NCI-H526 (cell line): ENCODE results near the gene C20orf173.
"Not testable (repeated sequence)": the region's sequence is repeated elsewhere in the genome, so short reads cannot be mapped to it uniquely, and the experiment has no call there.

ENCODE experiments used
- DNase-seq, 2 experiments: peaks; one replicate each; lab custom pipeline; 2025; lab: John Stamatoyannopoulos, UW

Gene C20orf173, protein sequence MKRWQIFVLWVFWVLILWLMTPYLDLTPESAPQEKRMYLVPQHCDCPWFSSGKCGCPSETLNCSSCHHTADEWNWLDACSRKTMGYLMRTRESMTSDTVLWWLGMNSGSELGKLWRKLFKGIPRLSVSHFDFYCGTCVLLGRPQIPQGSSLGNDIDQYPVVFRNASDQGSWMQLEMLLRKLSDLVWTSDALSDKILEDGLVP

DNA sequence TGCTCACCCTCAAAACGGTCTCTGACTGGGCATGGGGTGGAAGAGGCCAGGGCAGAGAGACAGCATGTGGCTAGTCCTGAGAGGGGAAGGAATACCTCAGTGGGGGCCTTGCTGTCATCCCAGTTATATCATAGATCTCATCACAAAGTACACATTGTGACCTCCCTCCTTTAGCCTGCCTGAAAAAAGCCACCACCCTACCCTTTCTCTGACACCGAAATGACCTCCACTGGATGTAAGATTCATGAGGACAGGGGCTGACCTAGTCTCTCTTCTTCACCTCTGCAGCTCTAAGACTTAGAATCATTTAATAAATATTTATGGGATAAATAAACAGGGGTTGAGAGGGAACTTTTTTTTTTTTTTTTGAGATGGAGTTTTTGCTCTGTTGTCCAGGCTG lies at the start of gene C20orf173:
TSS of gene C20orf173 (minus strand) at position 101 of the 400 bp plus-strand sequence. CDS start 279 bp downstream, outside the sequence.
- DNase-seq = no peak

DNA sequence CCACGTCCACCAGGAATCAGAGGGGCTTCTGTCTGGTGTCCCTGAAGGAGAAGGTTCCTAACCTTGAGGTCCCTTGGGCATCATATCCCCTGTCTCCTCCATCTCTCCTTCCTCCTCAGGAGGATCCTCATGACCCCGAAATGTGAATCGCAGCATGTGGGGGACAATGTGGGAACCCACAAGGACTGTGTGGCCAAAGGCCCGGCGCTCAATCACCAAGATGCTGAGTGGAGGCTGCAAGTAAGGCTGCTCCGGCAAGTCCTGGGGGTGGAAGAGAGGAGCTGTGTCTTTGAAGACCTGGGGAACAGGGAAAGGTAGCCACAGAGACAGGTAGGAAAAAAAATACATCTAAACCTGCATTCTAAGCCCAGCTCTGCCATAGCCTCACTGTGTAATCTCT lies 49.7 kb upstream of the C20orf173 start:
- DNase-seq = no peak

DNA sequence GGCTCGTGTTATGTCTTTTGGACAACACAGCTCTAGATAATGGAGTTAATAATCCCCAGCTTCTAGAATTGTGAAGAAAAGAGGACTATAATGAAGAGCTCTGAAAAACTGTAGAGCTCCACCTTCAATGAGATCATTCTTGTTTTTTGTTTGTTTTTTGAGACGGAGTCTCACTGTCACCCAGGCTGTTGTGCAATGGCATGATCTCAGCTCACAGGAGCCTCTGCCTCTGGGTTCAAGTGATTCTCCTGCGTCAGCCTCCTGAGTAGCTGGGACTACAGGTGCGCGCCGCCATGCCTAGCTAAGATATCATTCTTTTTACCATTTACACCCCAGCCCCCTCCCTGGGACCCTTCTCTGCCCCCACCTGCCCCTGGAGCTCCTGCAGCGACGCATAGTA lies 49.0 kb upstream of the C20orf173 start:
- no peak for DNase-seq

DNA sequence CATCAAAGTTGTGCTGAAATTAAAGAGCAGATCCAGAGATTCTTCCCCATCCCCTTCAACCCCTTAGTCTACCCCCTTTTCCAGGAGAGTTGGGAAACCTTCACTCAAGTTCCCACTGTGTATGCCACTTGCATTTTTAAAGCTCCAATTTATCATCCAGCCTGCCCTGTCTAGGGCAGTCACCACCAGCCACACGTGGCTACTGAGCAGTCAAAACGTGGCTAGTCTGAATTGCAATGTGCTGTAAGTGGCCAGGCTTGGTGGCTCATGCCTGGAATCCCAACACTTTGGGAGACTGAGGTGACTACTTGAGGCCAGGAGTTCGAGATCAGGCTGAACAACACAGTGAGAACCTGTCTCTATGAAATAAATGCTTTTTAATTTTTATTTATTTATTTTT lies 47.4 kb upstream of the C20orf173 start:
- no peak for DNase-seq

DNA sequence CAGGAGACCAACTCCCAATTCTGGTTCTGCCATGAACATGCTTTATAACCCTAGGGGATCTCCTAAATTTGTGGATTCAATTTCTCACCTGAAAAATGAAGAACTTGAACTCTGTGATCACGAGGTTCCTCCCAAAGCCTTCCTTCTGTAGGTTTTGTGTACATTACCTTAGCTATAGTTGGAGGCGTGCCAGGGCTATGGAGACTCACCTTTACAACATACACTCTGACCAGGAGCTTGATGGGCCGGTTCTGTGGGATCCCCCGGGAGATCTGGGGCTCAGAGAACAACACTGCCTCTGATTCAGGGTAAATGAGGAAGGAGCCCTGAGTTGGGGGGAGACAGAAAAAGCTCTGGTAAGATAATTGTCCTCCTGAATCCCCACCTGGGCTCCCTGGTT lies 46.5 kb upstream of the C20orf173 start:
- DNase-seq = no peak

DNA sequence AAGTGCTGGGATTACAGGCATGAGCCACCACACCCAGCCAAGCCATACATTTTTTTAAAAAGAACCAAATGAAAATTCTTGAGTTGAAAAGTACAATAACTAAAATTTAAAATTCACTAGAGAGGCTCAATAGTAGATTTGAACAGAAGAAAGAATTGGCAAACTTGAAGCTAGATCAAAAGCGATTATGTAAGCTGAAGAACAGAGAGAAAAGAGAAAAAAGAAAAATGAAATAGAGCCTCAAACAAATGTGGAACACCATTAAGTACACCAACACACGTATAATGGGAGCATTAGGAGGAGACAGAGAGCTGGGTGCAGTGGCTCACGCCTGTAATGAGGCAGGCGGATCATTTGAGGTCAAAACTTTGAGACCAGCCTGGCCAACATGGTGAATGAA lies 43.4 kb upstream of the C20orf173 start:
- no peak for DNase-seq

DNA sequence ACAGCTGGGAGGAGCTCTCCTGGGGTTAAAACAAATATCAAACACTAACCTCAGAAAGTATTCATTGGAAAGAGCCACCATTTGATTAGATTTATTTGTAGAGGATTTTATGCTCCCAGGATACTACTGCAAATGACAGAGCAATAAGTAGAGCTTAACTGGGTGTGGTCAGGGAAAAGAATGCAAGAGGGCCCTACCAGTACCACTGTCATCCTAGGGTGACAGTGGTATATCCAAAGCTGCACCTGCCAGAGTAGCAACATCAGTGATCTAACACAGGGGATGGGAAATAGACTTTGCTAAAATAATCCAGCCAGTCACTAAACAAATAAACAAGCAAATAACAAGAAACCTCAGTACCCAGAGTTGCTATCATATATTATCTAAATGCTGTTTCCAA lies 42.1 kb upstream of the C20orf173 start:
- no peak for DNase-seq

DNA sequence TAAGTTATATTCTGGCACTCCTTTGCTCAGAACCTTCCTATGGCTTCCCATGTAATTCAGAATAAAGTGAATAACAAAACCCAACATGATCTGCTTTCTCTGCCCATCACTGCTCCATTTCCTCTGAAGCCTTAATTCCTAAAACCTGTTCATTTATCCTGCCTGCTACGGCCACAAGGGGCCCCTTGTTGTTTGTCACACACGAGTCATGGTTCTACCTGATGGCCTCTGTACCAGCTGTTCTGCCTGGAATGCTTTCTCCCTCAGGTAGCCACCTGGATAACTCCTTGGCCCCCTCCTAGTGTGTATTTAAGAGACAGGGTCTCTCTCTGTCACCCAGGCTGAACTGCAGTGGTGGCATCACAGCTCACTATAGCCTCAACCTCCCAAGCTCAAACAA lies 39.2 kb upstream of the C20orf173 start:
- DNase-seq = peak; percentile 24 to 42

DNA sequence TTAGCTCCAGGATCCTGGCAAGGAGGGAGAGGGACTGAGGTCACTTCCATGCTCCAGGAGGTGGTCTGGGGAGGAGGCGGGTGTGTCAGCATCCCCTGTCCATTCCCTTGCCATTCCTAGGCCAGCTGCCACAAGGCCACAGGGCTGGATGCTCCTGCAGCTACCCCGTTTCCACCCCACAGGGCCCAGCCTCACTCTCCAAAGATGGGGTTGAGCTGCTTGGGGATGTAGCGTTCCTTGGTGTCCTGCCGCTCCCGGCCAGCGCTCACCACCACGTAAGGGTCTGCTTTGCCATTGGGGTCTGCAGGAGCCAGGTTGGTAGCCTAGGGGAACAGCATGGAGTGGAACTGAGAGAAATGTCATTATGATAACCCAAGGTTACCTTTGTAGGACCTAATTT lies 35.5 kb upstream of the C20orf173 start:
- DNase-seq = no peak

DNA sequence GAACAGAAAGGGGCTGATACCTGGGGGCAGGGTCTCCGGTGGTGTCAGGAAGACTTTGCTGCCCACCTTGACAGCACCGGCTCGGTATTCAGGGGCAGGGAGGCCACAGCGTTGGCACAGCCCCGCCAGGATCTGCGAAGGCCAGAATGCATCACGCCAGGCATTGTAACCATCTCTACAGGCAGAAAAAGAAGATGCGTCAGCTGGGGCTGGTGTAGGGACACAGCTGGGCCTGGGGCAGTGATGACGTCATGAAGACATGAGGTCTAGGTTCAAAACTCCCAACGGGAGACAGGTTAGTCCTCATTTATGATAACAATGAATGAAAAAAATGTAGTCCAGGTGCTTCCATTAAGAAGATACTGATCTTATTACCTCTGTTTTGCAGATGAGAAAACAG lies 34.4 kb upstream of the C20orf173 start:
- DNase-seq = no peak

DNA sequence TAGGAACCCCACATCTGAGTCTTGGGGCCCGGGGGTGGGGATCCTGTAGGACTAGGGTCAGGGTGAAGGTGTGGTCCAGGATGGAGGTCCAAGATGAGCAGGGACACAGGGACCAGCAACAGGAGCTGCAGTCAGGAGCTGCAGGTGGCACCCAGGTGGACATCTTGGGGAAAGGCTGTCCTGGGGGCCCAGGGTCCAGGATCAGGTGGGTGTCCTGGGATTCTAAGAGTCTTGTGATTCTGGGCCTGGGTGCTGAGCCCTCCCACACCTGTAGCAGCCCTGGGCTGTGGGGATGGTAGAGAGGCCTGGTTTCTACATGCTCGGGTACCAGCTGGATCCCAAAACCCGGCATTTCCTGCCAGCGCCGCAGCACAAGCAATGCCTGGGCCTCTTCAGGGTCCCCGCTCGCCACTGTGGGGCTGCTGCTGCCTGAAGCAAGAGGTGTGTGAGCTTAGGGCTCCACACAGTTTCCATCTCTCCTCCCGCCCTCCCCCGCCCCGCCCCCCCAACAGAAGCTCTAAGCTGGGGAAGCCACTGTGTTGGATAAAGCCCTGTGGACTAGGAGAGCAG lies 33.2 kb upstream of the C20orf173 start:
- no peak for DNase-seq

DNA sequence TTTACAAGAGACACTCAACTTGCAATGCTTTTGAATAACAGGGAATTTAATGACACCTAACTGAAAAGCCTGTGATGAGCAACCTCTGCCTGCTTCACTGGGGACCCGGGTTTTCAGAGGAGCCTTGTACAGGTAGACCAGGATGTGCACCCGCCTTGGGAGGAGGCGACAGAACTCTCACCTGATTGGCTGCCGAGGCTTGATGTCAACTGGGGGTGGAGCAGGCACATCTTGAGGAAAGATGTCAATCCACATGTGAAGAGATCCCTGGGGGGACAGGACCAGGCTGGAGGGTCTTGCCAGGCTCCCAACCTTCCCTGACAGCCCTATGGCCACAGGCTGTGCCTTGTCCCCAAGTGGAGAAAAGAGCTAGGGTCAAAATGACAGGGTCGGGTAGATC lies 32.2 kb upstream of the C20orf173 start:
- no peak for DNase-seq

DNA sequence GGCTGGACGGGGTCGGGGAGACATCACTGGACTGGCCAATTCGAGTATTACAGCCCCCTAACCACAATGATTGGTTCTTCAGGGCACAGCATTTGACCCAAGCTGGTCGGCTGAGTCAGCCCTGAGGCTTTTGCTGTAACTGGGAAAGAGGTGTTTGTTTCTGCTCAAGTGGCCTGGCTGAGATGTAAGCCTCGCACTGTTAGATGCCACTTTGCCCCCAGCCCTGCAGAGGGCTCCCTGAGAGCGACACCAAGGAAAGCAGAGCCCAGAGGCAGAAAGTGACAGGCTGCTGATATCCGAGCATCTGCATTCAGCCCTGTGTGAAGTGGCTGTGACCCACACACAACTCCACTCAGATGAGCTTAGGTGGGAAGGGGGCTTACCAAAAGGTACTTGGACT lies 31.8 kb upstream of the C20orf173 start:
- peak; percentile 51 to 70 for DNase-seq

DNA sequence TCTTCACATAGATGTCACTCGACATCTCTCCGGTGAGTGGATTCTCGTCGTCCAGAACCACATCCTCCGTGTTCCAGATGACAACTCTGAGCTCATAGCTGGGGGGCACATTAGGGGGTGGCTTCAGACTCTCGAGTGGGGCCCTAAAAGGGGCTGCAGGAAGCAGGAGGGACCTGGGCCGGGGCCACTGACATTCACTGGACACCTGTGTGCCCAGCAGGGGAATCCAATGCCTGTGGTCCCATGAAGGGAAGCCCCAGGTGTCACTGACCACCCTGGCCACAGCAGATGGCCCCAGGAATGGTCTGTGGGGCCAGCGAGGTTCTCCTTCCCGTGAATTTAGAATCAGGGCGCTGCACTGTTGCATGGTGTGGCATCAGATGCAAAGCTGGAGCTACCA lies 31.1 kb upstream of the C20orf173 start:
- DNase-seq = no peak

DNA sequence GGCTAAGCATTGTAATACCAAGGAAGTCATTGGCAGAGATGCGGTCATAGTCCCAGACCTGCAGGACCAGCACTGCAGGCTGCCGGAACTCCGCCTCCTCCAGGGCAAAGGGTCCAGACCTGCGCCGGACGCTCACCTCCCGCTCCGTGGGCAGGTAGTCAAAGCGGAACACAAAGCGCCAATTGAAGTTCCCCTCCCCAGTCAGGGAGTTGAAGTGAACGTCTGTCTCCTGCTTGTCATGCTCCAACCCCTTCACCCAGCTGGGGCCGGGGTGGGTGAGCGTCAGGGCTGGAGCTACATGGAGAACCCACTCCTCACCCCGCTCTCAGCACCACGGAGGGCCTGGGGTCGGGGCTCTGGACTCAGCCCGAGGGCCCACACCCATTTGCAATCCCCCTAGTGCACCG lies 30.7 kb upstream of the C20orf173 start:
- peak in 1 of 2 experiments; percentile 32 for DNase-seq

DNA sequence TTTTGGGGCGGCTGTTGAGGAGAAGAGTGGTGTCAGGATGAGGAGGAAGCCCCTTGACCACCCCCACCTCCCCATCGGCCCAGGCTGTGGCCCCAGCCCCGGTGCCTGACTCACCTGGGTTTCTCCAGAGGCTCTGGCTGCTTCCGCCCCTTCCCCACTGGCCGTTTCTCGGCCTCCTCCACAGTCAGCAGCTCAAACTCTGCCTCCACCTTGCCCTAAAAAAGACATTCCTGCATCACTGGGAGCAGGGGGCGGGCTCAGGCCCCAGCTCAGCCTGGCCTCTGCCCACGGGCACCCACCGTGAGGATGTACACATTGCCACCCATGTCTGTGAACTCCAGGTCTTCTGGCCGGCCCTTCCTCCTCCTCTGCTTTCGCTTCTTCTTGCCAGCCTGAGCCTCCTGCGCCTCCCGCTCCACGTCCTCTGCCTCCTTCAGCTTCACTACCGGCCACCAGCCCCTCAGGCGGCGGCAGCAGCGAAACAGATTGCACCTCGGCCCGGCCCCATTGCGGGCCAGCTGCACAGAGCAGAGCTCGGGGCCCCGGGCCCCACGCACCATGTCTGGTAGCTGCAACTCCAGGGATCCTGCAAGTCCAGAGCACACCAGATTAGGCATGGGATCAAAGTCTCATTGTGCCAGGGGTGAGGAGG lies 29.7 kb upstream of the C20orf173 start:
- no peak for DNase-seq

DNA sequence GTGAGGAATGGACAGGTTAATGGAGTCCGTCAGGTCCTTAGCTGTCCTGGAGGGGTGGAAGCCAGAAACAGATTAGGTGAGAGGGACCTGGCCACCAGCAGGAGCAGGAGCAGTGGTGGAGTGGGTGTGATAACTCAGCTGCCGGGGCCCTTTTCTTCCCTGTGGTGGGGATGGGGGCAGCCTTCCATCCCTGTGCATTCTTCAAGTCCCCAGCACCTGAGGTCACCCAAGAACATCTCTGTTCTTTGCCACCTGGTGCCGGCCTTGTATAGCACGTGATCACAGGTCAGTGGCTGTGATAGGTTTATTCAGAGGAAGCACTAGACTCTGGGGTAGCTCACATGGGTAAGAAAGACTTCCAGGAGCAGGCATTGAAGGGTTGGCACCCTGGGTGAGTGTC lies 29.0 kb upstream of the C20orf173 start:
- no peak for DNase-seq

DNA sequence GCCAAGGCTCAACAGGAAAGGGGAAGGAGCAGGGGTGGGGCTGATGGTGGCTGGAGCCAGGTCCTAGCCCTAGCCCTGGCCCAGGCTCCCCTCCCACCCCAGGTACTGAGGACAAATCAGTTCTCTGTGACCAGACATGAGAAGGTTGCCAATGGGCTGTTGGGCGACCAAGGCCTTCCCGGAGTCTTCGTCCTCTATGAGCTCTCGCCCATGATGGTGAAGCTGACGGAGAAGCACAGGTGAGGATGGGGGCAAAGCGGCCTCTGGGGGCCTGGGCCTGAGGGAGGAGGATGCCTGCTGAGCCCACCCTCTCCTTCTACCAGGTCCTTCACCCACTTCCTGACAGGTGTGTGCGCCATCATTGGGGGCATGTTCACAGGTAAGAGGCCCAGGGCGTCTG lies 27.4 kb upstream of the C20orf173 start:
- no peak for DNase-seq

DNA sequence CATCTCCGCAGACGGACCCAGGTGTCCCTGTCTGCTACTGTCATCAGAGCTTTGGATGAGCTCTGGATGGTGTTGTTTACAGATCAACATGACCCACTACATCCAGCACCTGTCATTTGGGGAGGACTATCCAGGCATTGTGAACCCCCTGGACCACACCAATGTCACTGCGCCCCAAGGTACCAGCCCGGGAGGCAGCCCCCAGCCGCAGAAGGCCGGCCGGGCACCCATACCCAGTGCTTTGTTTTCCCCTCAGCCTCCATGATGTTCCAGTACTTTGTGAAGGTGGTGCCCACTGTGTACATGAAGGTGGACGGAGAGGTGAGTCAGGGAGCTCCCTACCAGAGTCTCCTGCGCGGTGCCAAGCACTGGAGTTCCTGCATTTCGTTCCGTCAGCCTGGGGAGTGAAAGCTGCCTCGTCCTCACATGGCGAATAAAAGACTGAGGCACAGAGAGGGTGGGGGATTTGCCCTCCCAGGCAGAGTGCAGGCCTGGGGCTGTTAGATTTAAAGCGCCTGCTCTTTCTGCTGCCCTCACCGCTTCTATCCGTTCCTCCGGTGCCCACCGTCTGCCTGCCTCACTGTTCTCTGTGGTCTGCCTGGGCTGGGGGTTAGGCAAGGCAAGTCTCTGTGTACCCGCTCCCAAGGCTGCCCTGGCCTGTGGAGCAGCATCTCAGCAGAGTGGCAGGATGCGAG lies 26.6 kb upstream of the C20orf173 start:
- DNase-seq = no peak

DNA sequence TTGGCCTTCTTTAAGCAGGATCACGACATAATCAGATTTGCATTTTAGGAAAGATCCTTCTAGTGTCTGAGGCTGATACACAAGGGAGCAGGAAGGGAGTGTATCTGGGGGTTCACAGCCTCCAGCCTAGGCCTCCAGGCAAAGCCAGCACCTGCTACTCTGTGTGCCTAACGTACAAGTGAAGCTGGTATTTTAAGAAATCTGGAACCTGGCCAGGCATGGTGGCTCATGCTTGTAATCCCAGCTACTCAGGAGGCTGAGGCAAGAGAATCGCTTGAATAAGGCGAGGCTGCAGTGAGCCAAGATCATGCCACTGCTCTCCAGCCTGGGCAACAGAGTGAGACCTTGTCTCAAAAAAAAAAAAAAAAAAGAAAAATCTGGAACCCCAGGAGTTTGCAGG lies 26.0 kb upstream of the C20orf173 start:
- not testable (repeated sequence) for DNase-seq

DNA sequence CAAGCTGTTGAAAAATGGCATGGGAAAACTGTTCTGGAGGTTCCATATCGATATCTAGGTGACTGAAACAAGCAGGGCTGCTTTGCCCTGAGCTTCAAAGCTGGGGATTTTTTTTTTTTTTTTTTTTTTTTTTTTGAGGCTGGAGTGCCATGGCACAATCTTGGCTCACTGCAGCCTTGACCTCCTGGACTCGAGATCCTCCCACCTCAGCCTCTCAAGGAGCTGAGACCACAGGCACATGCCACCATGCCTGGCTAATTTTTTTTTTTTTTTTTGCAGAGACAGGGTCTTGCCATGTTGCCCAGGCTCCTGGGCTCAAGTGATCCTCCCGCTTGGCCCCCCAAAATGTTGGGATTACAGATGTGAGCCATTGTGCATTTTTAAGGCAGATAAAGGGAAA lies 23.5 kb upstream of the C20orf173 start:
- no peak for DNase-seq

DNA sequence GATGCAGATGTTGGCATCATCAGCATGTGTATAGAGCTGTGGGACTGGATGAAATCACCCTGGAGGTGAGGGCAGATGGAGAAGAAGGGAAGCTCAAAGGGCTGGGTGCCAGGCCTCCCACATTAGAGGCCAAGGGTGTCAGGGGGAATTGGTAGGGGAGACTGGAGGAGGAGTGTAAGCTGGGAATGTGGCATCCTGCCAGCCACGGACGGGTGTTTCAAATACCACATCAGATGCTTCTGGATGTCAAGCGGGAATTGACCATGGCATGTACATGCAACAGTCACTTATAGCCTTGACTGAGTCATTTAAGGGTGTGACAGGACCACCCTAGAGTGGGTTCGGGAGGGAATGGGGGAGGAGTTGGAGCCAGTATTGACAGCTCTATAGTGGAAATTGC lies 22.1 kb upstream of the C20orf173 start:
- DNase-seq = no peak

DNA sequence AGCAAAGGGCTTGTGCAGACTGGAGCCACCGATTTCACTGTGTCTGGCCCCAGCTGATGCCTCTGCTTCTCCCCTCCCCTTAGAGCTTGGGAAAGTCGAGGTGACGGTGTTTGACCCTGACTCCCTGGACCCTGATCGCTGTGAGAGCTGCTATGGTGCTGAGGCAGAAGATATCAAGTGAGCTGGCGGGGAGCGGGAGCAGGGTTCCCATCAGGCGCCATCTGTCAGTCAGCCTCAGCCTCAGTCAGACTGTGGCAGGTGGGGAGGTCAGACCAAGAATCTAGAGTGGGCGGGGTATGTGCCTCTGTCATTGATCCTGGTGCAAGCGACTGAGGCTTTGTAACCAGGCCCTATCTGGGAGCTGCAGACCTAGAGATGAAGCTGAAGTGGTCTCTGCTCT lies 17.9 kb upstream of the C20orf173 start:
- DNase-seq = no peak
